ENCODE data around the gene IQGAP3.

IQGAP3 gene

DNA sequence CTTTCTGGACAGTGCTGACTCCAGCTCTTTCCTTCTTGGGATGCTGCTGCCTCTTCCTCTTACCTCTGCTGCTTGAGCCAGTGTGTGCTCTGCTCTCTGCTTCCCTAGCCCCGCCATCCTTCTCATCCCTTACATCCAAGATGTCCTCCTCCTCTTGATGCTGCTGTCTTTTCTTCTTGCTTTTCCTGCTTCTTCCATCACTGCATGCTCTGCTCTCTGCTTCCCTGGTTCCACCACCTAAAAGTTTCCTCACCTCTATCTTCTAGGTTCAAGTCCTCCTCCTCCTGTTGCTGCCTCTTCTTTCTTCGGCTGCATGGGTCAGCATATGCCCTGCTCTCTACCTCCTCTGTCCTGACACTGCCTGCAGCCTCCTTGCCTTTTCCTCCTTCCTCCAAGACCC lies 22.7 kb upstream of the IQGAP3 start:
- in situ Hi-C loops (cut with MboI; ENCODE audit: low pct_unique_long_range_greater_than_20kb, low sequenced_read_pairs, unreplicated experiment) = no loop called here
- no peak for DNase-seq (ENCODE audit: low spot score)
- TF ChIP-seq, protein P1, sequence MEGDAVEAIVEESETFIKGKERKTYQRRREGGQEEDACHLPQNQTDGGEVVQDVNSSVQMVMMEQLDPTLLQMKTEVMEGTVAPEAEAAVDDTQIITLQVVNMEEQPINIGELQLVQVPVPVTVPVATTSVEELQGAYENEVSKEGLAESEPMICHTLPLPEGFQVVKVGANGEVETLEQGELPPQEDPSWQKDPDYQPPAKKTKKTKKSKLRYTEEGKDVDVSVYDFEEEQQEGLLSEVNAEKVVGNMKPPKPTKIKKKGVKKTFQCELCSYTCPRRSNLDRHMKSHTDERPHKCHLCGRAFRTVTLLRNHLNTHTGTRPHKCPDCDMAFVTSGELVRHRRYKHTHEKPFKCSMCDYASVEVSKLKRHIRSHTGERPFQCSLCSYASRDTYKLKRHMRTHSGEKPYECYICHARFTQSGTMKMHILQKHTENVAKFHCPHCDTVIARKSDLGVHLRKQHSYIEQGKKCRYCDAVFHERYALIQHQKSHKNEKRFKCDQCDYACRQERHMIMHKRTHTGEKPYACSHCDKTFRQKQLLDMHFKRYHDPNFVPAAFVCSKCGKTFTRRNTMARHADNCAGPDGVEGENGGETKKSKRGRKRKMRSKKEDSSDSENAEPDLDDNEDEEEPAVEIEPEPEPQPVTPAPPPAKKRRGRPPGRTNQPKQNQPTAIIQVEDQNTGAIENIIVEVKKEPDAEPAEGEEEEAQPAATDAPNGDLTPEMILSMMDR (IDR thresholded peaks at IDR 0.05; ENCODE audit: extremely low read depth, insufficient read depth, missing control alignments) = no peak

DNA sequence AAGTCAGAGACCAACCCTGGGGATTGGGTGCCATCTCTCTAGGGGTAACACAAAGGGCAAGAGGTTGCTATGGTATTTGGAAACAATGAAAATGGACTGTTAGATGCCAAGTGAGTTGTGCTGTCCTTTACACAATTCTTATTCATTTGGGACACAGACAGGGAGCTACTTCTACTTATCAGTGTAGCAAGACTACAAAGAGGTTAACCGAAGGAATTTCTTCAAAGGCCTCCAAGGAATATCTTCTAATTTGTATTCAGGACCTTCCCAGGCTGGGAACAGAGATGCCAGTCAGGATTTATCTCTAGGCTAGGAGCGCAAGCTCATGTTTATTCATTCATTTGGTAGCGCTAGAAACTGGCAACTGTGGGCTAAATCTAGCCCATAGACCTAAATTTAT lies 21.8 kb upstream of the IQGAP3 start:
- in situ Hi-C loops (cut with MboI; ENCODE audit: low pct_unique_long_range_greater_than_20kb, low sequenced_read_pairs, unreplicated experiment) = no loop called here
- TF ChIP-seq, protein P1 (IDR thresholded peaks at IDR 0.05; ENCODE audit: extremely low read depth, insufficient read depth, missing control alignments) = no peak
- DNase-seq (ENCODE audit: low spot score) = no peak

DNA sequence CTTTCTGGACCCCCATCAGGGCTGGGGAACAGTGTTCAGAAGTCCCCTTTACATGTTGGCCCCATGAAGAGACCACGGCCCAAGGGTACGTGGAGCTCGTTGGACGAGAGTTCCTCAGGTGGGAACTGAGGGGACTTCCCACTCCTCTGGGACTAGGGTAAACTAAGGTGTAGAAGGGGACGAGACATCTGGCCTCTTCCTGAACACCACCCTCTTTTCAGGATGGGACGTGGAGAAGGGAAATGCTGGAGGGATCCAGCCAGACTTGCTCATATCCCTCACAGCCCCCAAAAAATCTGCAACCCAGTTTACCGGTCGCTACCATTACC lies 21.3 kb upstream of the IQGAP3 start:
- in situ Hi-C loops (cut with MboI; ENCODE audit: low pct_unique_long_range_greater_than_20kb, low sequenced_read_pairs, unreplicated experiment) = no loop called here
- TF ChIP-seq, protein P1 (IDR thresholded peaks at IDR 0.05; ENCODE audit: extremely low read depth, insufficient read depth, missing control alignments) = no peak
- no peak for DNase-seq (ENCODE audit: low spot score)

DNA sequence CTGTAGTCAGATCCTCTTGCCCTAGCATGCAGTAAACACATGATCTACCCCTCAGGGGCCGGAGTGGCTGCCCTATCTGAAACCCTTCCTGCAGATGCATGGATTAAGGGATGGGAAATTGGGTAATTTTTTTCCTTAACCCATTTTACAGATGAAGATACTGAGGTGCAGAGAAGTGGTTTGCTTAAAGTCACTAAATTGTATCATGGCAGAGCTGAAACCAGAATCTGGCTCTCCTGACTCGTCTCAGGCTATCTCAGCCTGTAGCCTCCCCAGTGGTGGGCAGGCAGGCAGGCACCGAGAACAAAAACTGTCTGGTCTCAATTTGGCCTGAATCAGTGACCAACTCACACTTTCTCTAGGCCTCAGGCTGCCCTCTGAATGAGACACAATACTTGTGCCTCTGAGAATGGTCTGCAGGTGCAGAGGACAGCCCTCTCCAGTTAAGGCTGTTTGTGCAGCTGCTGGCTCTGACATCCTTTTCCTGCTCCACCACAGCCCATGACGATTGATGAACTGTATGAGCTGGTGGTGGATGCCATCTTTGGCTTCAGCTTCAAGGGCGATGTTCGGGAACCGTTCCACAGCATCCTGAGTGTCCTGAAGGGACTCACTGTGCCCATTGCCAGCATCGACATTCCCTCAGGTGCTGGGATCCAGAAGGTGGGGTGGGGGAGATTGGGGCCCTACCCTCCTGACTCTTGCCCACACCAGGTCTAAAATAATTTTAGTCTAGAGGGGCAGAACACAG lies 20.7 kb upstream of the IQGAP3 start:
- DNase-seq (ENCODE audit: low spot score) = no peak
- TF ChIP-seq, protein P1 (IDR thresholded peaks at IDR 0.05; ENCODE audit: extremely low read depth, insufficient read depth, missing control alignments) = no peak
- in situ Hi-C loops (cut with MboI; ENCODE audit: low pct_unique_long_range_greater_than_20kb, low sequenced_read_pairs, unreplicated experiment) = no loop called here

DNA sequence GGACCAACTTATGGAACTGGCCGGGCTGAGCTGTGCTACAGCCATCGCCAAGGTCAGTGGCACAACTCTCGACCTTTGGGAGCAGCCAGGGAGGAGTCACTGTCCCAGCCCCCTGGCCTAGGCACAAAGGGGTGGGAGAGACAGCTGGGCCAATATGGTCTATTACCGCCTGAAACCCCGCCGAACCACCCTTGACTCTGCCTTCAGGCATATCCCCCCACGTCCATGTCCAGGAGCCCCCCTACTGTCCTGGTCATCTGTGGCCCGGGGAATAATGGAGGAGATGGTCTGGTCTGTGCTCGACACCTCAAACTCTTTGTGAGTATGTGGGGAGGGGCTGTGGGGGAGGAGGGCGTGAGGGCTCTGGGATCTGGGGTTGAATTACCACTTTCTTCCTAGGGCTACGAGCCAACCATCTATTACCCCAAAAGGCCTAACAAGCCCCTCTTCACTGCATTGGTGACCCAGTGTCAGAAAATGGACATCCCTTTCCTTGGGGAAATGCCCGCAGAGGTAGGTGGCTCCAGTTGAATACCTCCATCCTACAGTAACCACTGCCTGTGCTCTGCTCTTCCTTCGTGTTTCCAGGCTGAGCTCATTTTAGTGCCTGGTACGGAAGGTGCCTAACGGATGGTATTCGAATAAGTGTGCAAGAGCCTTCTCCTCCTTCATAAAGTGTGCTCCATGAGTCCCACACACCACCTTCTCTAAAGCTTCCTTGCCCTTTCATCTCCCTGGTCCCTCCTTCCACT lies 20.0 kb upstream of the IQGAP3 start:
- DNase-seq (ENCODE audit: low spot score) = no peak
- TF ChIP-seq, protein P1 (IDR thresholded peaks at IDR 0.05; ENCODE audit: extremely low read depth, insufficient read depth, missing control alignments) = no peak
- in situ Hi-C loops (cut with MboI; ENCODE audit: low pct_unique_long_range_greater_than_20kb, low sequenced_read_pairs, unreplicated experiment) = no loop called here

DNA sequence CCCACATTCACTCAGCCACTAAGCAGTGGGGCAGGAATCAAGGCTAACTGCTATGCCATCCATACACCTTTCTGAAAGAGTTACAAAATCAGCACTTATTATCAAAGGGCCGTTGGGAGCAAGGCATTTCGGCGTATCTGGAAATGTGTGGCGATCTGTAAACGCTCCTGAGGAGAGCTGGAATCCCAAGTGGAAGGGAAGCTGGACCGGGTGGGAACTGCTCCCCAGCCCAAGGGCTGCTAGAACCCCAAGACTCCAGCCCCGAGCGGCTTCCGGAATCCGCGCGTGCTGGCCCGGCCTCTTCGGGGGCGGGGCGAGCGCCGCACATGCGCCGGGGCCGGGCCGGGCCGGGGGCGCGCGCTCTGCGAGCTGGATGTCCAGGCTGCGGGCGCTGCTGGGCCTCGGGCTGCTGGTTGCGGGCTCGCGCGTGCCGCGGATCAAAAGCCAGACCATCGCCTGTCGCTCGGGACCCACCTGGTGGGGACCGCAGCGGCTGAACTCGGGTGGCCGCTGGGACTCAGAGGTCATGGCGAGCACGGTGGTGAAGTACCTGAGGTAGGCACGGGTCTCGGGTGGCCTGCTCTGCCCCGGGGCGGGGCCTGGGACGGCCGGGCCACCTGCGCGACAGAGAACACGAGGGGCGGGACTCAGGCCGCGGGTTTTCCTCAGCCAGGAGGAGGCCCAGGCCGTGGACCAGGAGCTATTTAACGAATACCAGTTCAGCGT lies 19.2 kb upstream of the IQGAP3 start, which contains the start of gene NAXE:
Gene NAXE, plus strand, starts transcription at position 345 of the 726 bp plus-strand sequence. Its CDS starts 29 bp downstream, at position 374.
- DNase-seq (ENCODE audit: low spot score) = peak; percentile 89
- TF ChIP-seq, protein P1 (IDR thresholded peaks at IDR 0.05; ENCODE audit: extremely low read depth, insufficient read depth, missing control alignments) = no peak
- in situ Hi-C loops (cut with MboI; ENCODE audit: low pct_unique_long_range_greater_than_20kb, low sequenced_read_pairs, unreplicated experiment) = no loop called here

All from GM13977 (cell line).